ENCODE data around the gene CEP72.
"Not testable (repeated sequence)": the region's sequence is repeated elsewhere in the genome, so short reads cannot be mapped to it uniquely, and the experiment has no call there.

The CEP72 gene

DNA sequence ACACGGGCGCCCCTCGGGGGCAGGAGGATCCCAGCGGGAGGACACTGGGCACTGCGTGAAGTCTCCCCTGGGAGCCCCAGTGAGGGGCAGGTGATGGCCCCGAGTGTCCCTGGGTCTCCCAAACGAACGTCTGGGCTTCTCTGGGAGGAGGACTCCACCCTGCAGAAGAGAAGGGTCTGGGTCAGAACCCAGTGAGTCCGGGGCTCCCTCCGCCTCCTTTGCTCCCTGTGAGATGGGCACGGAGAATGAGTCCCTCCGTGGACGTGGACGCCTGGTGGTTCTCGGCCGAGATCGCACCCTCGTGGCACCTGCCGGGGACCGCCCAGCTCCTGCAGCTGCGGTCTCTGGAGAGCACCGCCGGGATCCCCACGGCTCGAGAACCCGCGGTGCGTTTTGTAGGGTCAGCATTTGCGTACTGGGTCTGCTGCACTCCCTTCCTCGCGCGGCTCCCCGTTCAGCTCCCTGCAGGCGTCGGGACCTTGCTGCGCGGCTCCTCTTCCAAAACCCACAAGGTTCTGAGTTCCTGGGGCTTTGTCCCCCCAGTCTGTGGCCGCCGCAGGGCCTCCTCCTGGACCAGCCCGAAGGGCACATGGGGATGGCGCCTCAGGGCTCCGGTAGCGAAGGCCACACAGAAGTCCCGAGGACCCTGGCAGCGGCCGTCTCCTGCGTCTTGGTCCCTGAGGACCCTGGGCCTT lies 10.2 kb upstream of the CEP72 start:
- DNase-seq, result no peak

- DNase-seq, result no peak
These were observed 9.6 kb upstream of the CEP72 start for GRCh38 chr5:602466-603035.

GRCh38 chr5:603081-603998 lies 8.8 kb upstream of the CEP72 start:
- no peak for DNase-seq

DNA sequence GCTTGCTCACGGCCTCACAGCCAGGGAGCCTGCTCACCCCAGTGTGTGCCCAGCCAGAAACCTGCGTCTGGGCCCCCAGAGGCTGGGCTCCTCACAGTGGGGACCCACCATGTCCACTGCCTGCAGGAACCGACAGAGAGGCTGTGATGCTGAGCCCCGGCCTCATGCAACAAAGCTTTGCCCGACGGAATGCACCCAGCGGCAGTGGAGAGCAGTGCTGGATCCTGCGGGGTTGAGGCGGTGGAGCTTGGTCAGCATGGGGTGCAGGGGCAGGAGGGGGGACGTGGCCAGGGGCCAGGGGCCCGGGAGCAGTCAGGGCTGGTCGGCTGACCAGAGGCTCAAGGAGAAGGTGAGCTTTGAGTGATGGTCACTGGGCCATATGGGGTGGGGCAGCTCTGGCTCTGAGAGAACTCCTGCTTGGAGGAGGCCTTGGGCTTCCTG lies 7.7 kb upstream of the CEP72 start:
- no peak for DNase-seq

- not testable (repeated sequence) for DNase-seq
These were observed 7.0 kb upstream of the CEP72 start for GRCh38 chr5:605090-605489.

- DNase-seq, result no peak
These were observed 6.1 kb upstream of the CEP72 start for GRCh38 chr5:606061-606460.

DNA sequence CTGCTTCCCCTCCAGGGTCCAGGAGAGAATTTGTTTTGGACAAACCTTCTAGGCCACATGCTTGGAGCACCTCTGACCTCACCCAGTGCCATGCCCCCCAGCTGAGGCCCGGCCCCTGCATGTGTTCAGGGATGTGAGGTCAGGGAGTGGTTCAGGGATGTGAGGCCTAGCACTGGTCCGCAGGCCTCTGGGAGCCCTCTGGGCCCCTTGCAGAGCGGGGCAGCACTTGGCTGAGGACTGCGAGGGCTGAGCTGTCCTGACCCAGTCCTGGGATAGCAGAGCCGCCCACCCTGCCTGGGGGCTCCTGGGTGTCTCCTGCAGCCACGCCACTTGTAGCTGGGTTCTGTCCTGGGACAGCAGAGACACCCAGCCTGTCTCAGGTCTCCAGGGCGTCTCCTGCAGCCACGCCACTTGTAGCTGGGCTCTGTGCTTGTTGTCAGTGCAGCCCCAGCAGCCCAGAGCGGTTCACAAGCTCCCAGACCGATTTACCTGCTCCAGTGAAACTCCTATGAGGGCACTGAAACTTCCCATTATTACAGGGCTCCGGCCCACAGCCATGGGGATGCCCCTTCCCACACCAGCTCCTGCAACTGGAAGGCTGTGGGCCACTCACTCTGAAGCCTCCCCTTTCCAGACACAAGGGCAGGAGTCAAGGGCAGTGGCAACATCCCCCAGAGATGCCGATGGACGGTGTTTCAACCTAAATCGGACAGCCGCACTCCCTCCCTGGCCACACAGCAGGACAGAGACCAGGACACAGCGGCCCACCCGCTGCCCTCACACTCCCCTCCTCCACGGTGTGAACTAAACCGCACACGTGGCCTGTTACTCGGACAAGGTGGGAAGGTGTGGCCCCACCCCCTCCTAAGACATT lies 5.4 kb upstream of the CEP72 start:
- DNase-seq, result no peak

DNA sequence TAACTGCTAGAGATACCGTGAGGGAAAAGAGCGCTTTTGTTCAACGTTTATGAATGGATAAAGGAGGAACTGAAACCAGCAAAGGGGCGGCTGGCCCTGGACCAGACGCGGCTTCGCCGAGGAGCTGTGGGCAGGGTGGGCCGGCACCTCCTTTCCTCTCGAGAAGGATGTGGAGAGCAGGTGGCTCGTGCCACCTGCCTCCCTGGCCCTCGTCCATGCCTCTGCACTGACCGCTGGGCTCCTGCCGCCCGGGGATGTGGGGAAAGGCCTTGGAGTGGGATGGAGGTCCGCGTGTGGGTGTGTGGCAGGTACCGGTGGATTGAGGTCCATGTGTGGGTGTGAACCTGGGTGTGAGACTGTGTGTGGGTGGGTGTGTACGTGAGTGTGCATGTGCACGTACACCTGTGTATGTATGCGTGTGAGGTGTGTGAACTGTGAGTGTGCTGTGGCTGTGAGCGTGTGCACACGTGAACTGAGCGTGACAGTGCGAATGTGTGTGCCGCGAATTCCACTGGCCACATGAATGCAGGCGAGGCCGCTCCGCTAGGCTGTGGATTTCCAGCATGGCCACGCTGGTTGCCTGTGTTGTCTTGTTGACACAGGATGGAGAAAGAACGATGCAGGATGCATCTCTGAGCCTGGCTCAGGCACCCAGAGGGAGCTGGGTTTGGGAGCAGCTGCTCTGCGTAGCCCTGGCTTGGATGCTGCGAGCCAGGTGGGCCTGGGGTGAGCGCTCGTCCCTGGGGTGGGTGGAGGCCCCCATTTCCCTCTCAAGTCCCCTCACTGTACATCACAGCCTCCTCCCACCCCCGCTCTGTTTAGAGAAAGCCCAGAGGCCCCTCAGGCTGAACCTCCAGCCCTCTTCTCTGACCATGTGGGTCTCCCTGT lies 4.4 kb upstream of the CEP72 start:
- peak; percentile 13 for DNase-seq

GRCh38 chr5:608429-609370 lies 3.4 kb upstream of the CEP72 start:
- no peak for DNase-seq

DNA sequence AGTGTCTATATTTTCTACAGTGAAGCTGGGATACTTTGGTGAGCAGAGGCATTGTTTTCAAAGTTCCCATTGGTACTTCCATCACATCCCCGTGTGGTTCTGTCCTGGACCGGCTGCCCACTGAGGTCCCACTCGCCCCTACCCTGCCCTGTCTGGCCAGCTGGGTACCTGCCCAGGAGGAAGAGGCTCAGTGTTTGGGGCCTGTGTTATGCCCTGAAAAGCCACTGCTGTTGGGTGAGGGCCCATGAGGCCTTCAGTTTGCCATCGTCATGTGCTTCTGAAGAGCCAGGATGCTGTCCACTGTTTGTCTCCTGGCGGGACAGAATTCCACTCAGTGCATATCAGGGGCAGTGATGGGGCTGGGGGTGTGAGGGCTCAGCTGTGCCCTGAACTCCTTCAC lies 2.6 kb upstream of the CEP72 start:
- no peak for DNase-seq

DNA sequence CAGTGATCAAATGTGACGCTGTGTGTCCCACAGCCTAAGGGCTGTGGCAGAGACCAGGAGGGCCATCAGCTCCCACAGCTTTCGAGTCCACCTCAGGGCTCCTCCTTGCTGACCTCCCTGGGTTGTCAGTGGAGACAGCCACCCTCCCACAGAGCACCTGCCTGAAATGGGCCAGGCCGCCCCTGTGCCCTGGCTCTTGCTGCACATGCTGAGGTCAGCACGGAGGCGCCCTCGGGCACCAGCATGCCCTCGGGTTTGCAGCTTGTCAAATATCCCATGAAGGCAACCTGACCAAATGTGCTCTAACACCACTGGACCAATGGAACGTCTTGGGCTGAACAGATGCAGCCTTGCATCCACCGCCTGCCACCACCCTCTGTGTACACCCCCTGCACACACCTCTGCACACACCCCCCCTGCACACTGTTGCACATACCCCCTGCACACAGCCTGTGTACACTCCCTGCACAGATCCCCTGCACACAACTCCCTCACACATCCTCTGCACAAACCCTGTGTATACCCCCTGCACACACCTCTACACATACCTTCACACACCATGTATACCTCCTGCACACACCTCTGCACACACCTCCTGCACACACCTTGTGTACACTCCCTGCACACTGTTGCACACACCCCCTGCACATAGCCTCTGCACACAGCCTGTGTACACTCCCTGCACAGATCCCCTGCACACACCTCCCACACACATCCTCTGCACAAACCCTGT lies 2.0 kb upstream of the CEP72 start:
- no peak for DNase-seq

DNA sequence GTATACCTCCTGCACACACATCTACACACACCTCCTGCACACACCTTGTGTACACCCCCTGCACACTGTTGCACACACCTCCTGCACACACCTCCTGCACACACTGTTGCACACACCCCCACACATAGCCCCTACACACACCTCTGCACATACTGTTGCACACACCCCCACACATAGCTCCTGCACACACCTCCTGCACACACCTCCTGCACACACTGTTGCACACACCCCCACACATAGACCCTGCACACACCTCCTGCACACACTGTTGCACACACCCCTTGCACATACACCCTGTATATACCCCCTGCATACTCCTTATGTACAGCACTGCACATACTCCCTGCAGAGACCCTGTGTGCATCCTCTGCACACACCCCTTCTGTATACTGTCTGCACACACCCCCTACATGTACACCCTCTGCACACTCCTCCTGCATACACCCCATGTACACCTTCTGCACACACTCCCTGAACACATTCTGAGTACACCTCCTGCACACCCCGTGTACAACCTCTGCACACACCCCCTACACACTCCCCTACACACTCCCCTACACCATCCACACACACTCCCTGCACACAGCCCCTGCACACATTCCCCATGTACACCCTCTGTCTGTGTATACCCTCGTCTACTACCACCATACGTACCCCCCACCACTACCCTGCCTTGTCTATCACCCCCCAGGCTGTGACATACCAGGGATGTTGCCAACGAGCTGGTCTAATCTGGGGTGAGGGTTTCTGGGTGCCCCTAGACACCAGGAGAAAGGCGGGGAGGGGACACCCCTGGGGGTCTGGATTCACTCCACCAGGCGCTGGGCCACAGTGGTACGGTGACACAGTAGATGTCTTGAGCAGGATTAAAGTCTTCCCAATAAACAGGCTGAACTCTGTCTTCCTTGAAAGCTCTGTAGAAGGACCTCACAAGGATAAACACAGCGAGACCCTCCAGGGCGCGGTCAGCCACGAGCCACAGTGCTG lies 1.1 kb upstream of the CEP72 start:
- DNase-seq, result no peak

GRCh38 chr5:612498-613424 lies 621 bp downstream of the CEP72 start:
- no peak for DNase-seq

GRCh38 chr5:616484-617039 lies 4.4 kb downstream of the CEP72 start:
- DNase-seq, result no peak

GRCh38 chr5:617896-618295 lies 5.8 kb downstream of the CEP72 start:
- no peak for DNase-seq

DNA sequence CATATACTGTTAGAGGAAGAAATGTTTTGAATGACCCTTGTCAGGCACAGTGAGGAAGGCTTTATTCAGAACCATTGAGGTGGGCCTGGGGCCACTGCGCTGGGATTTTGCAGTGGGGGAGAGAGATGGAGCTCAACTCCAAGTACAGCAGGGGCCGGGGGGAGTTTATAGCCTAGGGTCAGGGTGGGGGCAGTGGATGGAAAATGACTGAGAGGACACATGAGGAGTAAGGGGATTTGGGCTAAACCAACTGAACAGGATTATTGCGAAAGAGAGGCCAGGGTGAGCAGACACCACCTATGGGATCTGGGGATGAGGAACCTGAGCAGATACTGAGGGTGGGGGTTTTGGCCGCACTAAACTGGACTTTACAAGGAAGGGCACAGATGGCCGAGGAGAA lies 6.3 kb downstream of the CEP72 start:
- DNase-seq, result no peak

GRCh38 chr5:619444-619843 lies 7.3 kb downstream of the CEP72 start:
- no peak for DNase-seq

Measured in NCI-H2029 treated with DMSO at 0.1 percent for 48 hours (cell line).